Subcutaneous adipose tissue (tissue), 4 donors: ENCODE results near the gene ZNF200. TPM values are rescaled to one million over a fixed set of nuclear protein-coding genes. Genes with fewer than 3 reads are reported as not detected.

Source experiments
- CTCF ChIP-seq: fragments of 450-650 bp; IDR thresholded peaks from one replicate; pipeline ENCODE4 v1.5.1; 2016; ENCODE audit warnings: low read depth, mild to moderate bottlenecking, control low read depth, antibody characterized with exemption, moderate library complexity
- total RNA-seq, 4 donors: library from RNA; depleted of rRNA; stranded (reverse); fragments of >200 nt; gene quantifications; one replicate each; pipeline ENCODE4 v1.1.0, GENCODE V29; 2016

Gene ZNF200
- total RNA-seq, 4 donors from 2014 or later = 4.4 to 7.8 (median 5.9) TPM

GRCh38 chr16:3186946-3187690 lies 47.8 kb downstream of the ZNF200 start:
- no peak for TF ChIP-seq CTCF

- TF ChIP-seq CTCF = no peak
These were observed 51.4 kb downstream of the ZNF200 start for GRCh38 chr16:3183445-3184139.

- no peak for TF ChIP-seq CTCF
These were observed 52.1 kb downstream of the ZNF200 start for GRCh38 chr16:3182608-3183444.

GRCh38 chr16:3180445-3180878 lies 54.5 kb downstream of the ZNF200 start:
- TF ChIP-seq CTCF = no peak

- TF ChIP-seq CTCF = no peak
These were observed 55.3 kb downstream of the ZNF200 start for GRCh38 chr16:3179651-3180050.

- no peak for TF ChIP-seq CTCF
These were observed 59.5 kb downstream of the ZNF200 start for GRCh38 chr16:3175157-3176093.
